CD4-positive, alpha-beta T cell treated with Interleukin-17A for 4 hours (primary cell): ENCODE measurements around the gene MEG3.
"Not testable (repeated sequence)": the region's sequence is repeated elsewhere in the genome, so short reads cannot be mapped to it uniquely, and the experiment has no call there.

Experiments
- DNase-seq: peaks from one replicate; pipeline ENCODE4 v3.0.0-alpha.2; 2020; ENCODE audit warnings: mixed read lengths

MEG3 gene

DNA sequence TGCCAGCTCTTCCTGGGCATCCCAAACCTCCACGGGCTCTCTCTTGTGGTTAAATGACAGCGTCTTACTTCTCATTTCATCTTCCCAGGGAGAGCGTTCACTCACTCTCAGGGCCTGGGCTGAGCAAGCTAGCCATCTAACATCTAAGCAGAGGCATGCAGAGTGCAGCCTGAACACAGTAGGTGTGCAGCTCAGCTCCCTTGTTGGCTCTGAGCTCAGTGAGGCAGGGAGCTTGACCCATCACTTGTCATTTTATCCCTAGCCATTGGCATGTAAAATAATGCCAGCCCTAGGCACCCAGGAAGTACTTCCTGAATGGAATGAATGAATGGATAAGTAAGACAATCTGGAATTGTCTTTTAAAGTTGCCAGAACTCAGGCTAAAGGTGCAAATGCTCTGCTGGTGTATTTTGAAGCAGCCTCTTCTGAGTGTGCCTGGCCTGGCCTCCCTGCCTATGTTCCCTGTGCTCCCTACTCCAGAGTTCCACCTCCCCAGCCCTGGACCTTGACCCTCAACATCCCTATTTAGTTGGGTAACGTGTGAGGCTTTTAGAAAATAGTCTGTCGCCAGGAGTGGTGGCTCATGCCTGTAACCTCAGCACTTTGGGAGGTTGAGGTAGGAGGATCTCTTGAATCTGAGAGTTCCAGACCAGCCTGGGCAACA, 9.5 kb upstream of the MEG3 start:
- DNase-seq: no peak

DNA sequence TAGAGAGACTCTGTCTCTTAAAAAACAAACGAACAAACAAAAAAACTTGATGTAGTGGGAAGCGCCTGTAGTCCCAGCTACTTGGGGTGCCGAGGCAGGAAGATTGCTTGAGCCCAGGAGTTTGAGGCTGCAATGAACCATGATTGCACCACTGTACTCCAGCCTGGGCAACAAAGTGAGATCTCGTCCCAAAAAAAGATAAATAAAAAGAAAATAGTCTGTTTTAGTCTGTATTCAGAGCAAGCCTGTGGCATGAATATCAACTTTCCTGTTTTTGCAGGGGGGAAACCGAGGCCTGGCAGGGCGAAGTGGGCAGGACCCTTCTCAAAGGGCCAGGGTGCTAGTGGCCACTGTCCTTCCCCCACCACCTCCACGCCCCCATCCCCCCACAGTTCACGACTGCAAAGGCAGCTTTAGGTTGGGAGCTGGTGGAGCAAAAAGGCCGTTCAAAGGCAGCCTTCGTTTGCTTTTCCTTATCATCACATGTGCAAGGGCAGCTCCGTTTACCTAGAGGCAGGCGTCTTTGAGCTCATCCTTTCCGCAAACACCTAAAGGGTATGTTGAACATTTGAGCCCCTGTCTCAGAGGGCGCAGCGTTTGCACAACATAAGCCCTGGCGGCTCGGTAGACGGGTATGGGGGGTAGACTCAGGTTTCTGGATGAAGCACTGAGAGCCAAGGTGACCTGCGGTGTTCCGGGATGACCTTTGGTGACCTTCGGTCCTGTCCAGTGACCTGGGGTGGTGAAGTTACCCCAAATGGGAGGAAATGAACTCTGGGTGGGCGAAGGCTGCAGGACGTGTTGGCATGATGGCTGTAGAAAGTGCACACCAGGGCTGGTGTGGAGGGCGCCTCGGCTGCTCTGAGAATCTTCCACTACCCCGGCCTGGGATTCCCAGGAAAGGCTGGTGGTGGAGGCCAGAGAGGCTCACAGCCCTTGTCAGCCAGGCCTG, 8.7 kb upstream of the MEG3 start:
- DNase-seq: no peak

DNA sequence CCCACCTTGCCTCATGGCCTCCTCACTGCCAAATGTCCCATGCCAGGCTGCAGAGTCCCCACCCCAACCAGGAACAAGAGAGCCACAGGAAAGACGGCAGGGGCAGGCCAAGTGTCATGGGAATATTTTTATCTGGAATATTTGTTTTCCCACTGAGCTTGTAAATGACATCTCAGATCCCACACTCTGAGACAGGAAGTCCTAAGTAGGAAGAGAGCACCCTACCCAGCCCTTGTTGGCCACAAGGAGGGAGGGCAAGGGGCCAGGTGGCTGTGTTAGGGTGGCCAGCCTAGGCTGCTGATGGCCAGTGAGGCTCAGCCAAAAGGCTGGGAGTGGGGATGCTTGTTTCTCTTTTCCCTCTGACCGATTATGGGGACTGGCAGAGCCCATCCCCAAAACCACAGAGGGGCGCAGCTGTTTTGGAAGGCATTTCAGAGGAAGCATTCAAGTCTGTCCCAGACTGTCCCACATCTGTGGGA, 7.7 kb upstream of the MEG3 start:
- DNase-seq: no peak

DNA sequence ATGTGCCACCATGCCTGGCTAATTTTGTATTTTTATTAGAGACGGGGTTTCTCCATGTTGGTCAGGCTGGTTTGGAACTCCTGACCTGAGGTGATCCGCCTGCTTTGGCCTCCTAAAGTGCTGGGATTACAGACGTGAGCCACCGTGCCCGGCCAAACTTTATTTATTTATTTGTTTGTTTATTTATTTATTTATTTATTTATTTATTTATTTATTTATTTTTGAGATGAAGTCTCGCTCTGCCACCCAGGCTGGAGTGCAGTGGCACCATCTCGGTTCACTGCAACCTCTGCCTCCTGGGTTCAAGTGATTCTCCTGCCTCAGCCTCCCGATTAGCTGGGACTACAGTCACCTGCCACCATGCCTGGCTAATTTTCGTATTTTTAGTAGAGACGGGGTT, 7.0 kb upstream of the MEG3 start:
- not testable (repeated sequence) for DNase-seq

DNA sequence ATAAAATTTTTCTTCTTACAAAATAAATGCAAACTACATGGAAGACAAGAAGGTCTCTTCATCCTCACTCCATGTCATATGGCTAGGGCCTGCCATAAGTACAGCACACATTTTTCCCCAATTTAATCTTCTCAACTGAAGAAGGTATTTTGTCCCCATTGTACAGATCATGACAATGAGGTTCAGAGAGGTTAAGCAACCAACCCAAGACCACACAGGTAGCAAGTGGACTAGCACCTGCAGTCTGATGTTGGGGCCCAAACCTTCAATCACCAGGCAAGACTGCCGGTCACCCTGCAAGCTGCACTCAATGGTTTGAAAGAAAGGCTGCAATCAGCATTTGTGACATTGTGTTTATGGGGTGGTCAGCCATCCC, 6.5 kb upstream of the MEG3 start:
- DNase-seq: no peak

DNA sequence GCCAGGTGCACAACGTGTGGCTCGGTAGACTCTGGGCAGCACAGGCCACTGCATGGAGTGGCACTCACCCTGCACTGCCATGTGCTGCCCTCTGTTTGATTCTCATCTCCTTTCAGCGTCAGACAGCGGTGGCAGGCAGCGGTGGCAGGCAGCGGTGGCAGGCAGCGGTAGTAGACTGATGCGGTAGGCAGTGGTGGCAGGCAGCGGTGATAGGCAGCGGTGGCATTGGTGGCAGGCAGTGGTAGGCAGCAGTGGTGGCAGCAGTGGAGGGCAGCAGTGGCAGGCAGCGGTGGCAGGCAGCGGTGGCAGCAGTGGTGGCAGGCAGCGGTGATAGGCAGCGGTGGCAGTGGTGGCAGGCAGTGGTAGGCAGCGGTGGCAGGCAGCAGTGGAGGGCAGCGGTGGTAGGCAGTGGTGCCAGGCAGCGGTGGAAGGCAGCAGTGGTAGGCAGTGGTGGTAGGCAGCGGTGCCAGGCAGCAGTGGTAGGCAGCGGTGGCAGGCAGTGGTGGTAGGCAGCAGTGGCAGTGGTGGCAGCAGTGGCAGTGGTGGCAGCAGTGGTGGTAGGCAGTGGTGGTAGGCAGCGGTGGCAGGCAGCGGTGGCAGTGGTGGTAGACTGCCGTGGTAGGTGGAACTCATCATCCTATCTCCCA, 6.0 kb upstream of the MEG3 start:
- no peak for DNase-seq

DNA sequence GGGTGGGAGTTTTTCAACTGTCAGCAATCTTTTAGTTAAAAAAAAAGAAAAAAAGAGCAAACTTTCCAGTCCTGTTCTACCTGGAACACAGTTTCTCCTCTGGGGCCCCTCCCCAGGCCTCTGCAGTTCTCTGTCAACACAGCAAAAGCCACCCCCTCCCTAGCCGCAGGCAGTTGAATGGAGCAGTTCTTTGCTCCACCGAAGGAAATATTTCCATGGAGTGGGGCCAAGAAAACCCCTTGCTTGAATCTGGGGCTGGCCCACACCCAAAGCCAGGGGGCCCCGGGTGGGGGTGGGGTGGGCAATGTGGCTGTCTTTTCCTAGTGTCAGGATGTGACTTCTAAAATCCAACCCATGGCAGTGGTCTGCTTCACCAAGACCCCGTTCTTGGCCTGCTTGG, 5.0 kb upstream of the MEG3 start:
- DNase-seq: no peak

DNA sequence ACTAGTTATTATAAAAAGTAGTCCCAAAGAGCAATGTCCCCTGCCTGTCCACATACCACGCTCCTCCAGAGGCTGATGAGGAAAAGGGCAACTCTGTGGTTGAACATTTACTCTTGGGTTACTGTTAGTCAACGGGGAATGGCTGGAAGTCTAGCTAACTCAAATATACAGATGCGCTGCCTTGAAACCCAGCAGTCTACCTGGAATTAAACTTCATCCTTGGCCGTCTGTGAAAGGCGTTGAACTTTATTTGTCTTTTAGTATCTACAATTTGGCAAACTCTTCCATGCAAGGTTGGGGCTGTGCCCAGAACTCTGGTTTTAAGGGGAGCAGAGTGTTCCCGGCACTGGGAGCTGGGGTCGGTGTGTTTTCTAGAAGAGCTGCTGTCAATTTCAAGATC, 3.9 kb upstream of the MEG3 start:
- DNase-seq: no peak

DNA sequence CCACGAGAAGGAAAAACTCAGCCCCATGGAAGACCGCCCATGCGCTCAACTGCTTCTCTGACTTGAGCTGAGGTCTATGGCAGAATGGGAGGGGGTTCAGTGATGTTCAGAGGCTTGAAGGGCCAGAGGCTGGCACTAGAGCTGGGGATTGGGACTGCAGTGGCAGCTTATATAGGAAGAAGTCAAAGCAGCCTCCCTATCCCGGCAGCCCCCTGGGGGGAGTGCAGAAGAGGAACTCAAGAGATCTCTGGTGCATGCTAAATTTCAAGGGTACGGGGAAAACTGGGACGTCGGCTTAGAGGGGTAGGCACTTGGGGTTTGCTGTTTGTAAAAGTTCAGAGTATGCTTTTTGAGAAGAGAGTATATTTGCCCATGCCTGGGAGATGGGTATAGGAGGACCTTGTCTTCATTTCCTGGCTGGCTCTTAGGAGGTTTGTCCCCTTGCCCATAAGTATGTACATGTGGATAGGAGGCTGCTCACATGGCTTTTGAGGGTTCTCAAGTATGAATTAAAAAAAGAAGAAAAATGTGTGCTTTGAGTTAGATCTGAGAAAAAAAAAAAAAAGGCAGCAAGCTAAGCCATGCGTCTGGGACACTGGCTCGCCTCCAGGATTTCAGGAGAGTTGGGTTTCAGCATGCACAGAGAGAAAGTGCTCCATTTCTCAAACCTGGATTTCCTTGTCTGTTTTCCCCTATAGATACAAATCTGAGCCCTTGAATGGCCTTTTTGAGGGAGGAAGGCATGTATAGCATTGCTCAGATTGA, 3.2 kb upstream of the MEG3 start:
- no peak for DNase-seq

DNA sequence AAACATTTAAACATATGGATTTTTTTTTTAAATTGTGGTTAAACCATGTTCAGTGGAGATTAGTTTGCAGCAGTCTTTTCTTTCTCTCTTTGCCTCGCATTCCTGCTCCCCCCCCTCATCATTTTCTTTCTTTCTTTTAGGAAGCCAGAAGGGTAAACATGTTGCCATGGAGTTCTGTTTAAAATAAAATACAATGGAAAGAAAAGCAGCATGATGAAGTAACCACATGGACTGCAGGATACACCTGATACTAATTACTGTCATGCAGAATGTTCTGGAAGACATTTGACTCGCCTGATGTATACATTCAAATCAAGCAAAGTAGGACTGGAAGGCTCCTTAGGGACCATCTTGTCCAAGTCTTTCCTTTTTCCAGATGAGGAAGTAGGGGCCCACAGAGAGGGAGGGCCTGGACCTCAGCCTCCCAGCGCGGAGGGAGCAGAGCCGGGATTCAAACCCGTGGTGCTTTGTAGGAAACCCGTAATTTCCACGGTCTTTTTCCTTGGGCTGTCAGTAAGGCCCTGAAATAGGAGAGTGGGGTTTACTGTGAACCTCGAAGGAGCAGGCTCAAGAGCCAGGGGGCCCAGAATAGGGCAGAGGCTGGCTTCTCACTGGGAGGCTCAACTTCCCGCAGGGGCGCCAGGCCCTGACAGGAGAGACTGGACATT, 2.4 kb upstream of the MEG3 start:
- DNase-seq: no peak

DNA sequence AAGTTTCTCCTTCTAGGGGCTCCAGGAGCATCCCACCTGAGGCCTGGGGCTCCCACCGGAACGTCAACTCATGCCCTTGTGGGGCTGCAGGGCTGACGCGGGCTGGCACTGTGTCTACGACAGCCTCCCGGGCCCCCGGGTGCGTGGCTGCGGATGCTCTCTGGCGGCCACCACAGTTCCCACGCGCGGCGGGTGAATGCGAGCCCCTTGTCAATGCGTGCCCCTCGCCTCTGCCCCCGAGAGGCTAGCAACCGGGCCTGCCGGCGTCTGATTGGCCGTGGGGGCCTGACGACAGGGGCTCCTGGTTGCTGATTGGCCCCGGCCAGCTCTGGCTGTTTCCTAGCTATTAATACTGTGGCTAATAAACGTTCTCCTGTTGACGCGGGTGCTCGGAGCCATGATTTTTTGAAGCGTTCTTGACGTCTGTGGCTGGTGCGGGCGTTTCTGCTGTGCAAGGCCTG, 1.8 kb upstream of the MEG3 start:
- no peak for DNase-seq

DNA sequence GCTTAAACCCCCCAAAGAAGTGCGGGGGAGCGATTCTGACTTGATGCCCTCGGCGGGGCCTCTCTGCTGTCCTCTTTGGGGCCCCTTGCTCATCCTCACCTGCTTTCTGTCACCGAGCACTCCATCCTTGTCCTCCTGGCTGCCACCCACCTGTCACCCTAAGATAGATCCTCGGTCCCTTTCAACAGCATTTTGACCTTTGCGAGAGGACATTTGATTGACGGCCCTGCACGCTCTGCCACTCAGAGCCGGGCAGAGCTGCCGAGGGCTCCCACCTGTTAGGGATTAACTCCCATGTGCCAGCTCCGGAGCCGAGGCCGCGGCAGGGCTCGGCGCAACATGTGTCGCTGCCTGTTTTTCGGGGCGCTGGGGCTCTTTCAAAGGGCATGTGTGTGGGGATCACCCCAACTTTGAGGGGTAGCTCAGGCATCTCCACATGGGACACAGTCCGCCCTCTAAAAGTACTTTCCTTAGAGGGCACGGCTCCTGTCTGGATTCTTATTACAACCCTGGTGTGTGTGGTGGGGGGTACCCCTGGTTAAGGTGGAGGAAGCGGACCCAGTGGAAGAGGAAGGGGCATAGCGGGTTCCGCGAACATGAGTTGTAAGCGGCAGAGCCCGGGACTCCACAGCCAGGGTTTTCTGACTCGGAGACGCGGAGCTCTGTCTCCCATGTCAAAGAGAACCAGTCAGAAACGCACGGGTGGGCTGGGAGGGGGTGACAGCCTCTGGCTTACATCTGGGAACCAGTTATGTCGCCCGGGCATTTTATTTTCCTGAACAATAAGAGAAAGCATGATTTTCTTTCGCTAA, 811 bp upstream of the MEG3 start:
- no peak for DNase-seq

DNA sequence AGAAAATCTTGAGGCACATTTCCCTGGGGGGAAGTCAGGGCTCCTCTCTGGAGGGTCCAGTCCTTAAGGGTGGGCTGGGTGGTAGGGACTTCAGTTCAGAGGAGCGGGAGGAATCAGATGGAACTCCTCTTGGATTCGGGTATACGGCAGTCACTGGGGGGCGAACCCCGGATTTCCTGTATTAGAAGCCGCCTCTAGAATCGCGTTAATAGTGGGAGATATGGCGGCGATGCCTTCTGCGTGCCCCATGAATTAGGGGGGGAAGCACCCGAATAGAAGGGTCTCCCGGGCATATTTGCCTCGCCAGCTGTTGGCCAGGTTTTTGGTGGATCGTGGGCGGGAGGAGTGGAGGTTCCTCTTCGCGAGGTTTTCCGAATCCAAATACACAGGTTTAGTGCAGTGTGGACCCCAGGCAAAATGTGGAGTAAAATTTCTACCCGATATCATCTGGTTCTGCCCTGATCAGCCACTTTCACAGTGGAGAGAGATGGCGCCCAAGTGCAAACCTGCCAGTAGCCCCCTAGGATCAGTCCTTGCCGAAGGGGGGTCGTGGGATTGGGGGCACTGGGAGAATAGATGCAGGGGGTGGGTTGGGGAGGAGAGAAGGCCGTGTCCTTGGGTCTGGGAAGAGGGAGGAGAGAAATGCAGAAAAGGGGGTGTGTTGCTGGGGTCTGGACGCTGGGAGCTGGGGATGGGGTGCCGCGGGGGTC, 628 bp downstream of the MEG3 start:
- no peak for DNase-seq

DNA sequence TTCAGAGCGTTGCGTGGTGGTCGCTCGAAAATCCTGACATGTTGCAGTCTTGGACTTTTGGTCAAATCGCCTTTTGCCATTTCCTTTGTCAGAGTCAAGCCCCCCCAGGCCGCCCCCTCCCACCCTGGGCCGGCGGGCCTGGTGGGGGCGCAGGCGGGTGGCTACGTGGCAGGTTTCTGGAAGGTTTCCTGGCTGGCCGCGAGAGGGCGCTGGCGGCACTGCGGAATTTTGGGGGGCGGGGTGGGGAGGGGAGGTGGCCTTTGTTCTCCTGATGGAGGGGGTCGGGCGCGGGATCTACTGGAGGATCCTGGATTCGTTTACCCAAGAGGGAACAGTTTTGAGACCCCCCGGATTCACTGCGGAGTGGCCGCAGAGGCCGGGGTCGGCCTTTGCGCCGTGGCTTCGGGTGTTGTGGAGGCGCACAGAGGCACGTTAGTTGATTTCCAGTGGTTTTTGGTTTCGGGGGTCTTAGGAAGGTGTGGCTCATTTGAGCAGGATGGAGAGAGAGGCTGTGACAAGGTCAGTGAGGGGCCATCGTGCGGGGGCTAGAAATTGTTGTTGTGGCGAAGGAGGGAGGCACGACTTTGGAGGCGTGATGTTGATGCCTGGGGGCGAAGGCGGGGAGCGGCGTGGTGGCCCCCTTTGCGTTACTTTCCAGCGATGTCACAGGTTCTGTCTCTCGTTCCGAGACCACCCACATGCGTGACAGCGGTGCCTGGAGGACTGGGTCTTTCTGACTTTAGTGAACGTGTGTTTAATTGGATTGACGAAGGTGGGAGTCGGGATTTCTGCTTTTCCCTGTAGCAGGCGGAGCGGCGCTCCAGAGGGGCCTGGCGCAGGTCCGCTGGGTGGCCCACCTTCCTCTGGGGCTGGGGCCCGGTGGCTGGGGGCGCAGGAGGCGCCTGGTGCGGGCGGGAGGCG, 1.4 kb downstream of the MEG3 start:
- DNase-seq: no peak

DNA sequence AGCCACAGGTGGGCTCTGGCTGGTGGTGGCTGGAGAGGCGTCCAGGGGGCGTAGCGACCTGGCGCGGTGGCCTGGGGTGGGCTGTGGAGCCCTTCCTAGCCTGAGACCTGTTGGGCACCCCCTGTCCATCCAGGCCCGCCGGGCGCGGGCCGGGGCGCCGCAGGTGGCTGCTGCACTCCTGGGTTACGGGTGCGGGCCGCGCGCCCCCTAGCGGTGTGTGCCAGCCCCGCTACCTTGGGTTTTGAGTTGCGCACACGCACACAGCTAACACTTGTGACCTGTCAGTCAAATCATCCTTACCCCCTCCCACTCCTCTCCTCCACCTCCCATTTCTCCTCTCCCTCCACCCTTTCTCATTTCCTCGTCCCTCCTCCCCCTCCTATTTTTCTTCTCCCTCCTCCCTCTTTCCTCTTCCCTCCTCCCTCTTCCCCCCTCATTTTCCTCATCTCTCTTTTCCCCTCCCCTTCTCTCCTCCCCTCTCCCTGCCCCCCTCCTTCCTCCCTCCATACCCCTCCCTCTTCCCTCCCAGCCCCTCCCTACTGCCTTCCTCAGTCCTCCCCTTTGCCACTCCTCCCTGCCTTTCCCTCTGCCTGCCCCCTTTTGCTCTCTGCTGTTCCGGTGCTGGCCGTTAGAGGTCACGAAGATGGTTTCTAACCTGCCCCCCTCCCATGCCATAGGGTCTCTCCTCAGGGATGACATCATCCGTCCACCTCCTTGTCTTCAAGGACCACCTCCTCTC, 2.3 kb downstream of the MEG3 start:
- DNase-seq: no peak

DNA sequence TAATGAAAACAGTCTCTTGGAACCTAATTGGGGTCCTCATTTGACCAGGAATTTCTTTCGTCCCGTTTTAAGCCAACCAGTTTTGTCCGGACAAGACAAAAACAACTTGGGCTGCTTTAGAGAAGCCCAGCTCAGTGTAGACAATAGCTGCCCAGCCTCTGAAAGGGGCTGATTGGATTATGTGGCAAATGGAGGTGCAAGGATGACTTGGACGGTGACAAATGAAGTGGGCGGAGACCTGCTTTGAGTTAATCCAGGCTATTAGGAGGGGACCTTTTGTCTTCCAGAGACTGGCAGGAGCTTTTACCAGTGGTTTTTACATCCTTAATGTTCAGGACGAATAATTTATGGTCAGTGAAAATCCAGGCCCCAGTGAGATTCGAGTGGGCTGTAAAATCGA, 4.8 kb downstream of the MEG3 start:
- no peak for DNase-seq

DNA sequence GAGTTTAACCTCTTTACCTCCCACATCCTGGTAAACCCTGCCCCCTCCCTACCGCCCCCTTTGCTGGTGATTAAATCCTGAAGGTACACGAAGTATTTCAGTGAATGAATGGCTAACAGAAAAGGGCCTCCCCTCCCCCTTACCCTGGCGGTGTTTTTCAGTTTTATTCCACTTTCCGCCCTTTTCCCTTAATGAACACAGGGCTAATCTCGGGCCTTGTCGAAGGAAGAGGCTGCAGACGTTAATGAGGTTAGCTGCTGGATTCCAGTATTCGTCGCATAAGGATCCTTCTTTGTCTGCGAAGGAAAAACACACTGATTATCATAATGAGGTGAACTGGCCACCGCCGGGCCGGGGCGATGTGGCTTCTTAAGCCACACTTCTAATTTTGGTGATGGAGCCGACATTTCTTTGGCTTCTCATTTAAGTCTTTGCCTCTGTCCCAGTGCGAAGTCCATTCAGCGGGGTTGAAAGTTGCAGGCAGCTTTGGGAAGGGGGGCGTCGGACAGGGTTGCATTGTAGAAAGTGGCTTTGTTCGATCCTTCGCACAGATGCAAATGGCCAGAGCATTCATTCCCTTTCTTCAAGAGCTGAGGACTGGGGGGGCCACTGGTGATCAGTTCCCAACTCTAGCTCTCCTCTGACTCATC, 6.5 kb downstream of the MEG3 start:
- no peak for DNase-seq

DNA sequence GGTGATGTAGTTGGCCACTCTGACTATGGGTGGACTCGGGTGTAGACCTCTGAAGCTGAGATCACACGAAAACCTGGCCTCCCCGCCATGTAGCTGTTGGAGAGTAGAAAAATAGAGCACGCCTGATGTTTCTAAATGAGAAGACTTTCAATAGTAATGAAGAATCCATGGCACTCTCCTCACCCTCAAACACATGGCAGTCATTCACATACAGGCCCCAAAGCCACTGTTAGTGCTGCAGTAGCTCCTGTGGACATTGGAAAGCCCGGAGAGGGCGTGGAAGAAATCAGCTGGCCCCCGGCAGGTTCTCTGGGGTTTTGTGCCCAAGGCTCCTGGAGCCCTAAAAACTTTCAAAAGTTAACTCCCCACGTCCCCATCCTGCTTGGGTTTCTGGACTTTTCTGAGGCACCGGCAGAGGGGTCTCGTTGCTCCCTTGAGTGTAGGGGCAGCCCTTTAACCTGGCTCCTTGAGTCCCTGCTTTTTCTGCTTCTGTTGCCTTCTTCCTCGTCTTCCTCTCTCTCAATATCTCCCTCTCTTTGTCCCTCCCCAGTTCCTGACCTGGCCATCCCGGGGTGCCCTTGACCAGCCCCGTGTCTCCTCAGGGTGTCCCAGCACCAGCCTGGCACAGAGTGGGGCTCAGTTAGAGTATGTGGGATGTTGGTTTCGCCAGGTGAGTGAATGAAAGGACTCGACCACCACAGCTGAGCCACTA, 8.3 kb downstream of the MEG3 start:
- DNase-seq: no peak
